NCI-H1092 (cell line): ENCODE data around the gene PLP1.
"Not testable (repeated sequence)": the region's sequence is repeated elsewhere in the genome, so short reads cannot be mapped to it uniquely, and the experiment has no call there.

Source experiments
- DNase-seq: peaks from one replicate; lab custom pipeline; 2025; lab: John Stamatoyannopoulos, UW

The PLP1 gene, protein sequence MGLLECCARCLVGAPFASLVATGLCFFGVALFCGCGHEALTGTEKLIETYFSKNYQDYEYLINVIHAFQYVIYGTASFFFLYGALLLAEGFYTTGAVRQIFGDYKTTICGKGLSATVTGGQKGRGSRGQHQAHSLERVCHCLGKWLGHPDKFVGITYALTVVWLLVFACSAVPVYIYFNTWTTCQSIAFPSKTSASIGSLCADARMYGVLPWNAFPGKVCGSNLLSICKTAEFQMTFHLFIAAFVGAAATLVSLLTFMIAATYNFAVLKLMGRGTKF

DNA sequence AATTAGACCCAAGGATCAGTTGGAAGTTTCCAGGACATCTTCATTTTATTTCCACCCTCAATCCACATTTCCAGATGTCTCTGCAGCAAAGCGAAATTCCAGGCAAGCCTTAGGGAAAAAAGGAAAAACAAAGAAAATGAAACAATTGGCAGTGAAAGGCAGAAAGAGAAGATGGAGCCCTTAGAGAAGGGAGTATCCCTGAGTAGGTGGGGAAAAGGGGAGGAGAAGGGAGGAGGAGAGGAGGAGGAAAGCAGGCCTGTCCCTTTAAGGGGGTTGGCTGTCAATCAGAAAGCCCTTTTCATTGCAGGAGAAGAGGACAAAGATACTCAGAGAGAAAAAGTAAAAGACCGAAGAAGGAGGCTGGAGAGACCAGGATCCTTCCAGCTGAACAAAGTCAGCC is at the start of gene PLP1:
Gene PLP1, plus strand, starts transcription at position 295 of the 400 bp plus-strand sequence. CDS start 156 bp downstream, outside the sequence.
- no peak for DNase-seq

DNA sequence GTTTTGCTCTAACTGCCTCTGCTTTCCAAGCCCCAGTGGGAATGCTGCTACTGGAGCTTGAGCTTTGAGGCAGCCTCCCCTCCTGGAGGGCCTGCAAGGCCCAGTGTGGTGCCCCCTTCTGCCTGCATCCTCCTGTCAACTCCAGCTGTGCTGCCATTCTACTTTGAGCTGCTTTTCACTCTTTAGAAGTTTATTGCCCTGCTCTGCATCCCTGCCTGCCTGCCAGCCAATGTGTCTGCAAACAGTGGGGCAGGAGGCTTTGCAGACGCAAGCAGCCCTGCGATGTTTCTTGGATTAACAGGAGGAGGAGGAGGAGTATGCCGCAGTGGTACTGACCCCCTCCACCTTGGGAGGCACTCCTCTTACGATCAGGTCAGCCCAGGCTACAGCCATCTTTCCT is 49.5 kb upstream of the PLP1 start:
- DNase-seq: no peak

DNA sequence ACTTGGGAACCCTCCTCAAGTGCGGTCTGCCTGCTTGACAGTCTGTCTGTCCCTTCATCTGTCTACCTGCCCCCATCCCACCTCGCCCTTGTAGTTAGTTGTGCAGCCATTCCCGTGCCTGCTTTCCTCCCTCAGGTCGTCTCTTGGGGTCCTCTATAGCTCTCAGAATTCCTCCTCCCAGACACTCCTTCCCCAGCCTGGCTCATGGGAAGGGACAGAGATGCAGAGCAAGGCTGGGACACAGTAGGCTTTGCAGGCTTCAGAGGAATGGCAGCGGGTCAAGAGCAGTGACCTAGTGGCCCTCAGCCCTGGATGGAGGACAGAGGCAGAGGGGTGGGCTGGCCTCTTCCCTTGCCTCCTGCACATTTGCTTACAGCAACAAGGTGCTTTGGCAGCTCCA is 47.6 kb upstream of the PLP1 start:
- no peak for DNase-seq

DNA sequence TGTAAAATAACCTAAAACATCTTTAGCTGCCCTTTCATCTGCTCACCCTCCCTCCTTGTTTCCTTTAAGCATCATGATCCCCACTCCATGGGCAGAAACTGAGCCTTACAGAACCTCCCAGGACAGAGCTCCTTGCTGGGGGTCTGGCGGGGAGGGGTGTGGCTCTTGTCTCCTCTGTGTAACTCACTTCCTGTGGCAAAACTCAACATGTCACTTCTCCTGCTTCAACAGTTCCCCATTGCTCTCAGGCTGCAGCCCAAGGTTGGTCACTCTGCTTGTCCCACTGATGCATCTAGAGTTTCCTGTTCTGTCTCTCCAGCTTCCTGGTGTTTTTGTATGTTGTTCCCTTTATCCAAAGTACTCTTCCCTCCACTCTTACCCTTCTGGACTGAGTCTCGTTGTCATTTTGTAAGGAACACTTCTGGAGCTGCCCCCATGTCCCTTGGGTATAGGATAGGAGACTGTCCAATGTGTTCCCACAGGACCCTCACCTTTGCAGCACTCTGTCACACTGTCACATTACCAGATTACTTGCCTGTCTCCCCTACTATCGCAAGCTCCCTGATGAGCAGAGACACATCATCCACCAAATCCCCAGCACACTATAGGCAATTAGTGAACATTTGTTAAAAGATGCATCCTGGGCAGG is 46.4 kb upstream of the PLP1 start:
- DNase-seq: no peak

DNA sequence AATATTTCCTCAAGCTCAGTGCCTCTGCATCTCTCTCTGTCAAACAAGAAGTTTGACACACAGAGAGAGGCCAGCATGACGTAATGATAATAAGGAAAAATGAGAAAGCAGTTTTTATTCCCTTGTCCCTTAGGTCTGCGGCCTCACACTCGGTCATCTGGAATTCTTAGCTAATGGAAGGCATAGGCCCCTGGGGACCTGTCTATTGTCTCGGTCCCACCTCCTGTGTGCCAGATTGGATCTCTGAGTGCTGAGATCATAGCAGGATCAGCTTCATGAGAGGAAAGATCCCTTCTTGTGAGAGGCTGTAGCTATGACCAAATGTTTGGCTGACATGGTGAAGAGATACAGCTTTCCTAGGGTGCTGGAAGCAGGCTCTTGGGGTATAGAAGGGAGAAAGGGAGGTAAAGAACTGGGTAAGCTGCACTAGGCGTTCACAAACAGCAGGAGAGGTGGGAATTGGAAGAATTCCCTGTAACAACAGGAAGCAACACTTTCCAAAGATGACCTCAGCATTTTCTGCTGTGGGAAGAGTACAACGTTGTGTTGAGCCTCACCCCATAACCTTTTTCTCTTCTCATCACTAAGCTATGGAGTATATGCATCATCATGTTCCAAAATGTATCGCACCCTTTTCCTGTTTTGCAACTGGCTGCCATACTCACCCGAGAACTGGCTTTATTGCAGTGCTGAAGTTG is 45.7 kb upstream of the PLP1 start:
- no peak for DNase-seq

DNA sequence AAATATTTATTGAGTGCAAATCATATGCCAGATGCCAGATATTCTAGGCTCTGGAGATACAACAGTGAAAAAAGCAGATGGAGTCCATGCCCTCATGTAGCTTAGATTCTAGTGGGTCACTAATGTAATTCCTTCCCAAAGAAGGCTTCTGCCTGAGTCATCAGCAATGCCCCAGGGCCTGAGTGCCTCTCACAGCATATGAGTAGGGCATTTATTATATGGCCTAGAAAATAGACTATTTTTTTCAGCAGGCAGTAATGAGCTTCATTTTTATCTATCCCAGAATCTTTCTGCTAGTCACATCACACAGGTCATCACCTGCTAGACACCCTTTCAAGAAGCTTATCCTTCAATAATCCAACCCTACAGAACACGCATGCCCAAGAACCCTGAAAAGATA is 43.6 kb upstream of the PLP1 start:
- DNase-seq: no peak

DNA sequence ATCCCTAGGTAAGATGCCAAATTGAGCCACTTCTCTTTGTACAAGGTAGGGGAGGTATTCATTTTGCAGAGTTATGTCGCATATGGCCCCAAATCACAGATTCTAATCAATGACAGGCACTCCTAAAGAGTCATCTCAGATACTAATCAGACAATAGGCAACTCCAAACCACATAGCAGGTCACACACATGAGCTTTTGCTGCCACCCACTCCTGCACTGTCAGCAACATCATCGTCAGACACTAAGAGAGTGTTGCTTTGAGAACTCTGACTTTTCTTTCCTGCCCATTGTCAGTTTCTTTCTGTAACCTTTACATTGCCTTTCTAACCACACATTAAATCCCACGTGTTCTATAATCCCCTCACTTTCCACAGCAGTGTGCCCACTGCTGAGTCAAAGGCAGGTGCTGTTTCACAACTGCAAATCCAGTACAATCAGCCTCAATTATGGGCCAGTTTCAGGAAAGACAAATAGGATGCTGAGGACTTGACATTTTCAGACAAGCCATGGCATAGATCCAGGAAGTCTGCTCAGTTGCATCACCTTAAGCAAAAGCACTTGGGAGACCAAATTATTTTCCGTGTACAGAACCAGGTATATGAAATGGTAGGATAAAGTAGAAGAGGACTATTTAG is 42.4 kb upstream of the PLP1 start:
- no peak for DNase-seq

DNA sequence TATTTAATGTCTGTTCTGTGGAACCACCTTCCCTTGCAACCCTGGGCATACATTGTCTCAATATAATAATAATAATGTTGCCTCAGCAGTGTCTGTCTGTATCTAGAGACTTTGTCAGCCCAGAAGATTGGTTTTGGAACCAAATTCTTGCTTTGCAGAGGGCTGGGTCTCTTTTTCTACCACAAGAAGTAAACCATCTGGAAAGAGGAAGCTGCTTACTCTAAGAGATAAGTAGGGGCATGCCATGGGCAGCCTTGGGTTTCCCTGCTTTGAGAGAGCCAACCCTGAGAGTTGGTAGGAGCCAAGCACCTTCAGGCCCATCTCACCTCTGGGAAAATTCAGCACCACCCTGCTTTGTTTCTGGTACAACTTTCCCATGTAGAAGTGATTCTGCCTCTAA is 38.9 kb upstream of the PLP1 start:
- no peak for DNase-seq

DNA sequence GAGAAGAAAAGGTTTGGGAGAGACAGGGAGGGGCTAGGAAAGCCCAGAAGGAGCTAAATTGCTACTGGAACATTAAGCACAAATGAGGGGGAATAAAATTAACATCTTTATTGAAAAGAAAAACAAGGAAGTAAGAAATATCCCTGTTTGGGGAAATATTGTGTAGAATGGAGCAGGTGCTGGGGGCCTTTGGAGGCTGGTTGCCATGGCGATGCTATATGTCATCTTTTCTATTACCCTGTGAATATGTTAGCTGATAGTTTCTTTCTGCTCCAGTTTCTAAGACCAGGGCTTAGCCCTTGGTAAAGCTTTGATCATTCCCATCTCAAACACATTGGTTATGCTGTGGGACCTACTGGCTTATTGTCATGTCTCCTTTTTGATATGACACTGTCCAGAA is 37.2 kb upstream of the PLP1 start:
- DNase-seq: no peak

DNA sequence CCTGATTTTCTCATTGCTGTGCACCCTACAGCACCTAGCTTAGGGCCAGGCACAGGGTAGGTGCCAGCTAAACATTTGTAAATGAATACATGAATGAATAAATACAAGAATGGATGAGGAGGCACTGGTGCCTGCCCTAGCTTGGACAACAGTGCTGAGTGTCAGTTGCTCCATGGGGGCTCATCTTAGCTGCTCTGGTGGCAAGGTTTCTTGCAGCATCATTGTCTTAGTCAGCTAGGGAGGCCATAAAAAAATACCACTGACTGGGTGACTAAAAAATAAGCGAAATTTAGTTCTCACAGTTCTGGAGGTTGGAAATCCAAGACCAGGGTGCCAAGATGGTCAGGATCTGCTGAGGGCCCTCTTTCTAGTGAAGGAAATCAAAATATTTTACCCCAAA is 34.8 kb upstream of the PLP1 start:
- DNase-seq: no peak

DNA sequence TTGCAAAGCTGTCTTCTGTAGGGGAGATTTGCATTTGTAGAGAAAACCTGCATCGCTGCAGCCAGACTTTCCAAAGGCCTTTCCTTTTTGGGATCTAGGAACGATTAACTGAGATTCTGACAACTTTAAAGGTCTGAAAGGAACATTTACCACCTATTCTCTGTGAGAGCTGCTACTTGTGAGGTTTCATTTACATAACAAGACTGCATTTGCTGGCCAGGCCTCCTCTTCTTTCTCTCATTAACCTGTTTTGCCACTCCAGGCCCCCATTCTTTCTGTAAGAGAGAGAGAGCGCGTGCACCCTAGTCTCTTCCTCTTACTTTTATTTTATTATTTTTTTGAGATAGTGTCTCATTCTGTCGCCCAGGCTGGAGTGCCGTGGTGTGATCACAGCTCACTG is 34.3 kb upstream of the PLP1 start:
- DNase-seq: no peak

DNA sequence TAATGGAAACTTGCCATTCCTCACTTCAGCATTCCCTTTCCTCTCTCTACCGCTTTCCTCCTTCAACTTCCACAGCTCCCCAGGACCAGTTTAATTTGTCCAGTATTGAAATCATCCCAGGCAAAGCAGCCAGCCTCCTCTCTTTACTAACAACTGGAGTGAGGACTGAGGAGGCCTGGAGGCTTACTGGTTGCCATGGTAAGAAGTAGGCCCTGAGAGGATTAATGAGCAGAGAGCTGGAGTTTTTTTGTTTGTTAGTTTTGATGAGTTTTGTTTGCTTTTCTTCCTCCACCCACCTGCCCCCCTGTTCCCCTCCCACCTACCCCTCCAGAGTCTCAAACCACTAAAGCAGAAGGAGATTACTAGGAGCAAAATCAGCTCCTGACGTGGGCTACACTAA is 29.5 kb upstream of the PLP1 start:
- no peak for DNase-seq

DNA sequence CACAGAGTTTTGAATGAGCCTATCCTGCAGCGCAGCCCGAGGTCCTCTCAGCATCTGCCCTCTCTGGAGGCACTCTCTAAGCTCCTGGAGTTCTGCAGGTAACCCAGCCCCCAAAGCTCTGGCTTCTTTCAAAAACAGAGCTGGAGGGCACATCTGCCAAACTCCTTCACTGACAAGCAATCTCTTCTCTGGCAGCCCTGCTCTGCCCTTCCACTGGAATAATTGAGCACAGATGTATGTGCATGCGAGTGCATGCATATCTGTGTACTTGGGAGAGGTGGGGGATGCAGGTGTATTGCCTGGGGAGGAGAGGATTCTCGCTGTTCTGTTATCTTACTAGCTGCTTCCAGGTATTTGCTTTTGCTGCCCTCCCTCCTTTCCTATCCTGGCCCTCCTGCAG is 22.2 kb upstream of the PLP1 start:
- DNase-seq: no peak

DNA sequence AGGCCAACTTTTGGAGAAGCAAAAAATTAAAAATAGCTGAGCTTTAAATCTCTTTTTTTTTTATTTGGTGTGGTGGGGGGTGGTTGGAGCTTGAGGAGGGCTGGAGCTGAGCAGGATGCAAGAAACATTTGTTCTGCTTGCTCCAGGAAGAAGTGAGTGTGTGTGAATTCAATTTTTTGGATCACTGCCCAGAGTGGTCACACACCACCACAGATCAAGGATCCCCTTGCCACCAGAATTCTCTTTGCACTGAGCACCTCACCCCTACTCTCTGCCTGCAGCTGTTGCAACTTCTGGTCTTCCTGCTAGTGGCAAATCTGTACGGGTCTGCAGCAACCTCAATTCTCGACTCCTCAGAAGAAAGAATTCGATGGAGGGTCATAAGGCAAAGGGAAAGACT is 19.9 kb upstream of the PLP1 start:
- DNase-seq: no peak

DNA sequence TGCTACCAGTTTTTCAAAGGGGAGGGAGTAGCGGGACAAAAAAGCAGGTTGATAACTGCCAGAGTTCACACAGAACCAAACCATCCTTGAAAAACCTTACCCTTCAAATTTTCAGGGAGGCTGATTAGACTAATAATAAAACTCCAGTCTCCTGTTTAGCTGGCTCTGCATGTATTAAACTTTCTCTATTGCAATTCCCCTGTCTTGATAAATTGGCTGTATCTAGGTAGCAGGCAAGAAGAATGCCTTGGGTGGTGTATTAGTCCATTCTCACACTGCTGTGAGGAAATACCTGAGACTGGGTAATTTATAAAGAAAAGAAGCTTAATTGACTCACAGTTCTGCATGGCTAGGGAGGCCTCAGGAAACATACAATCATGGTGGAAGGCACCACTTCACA is 18.1 kb upstream of the PLP1 start:
- DNase-seq: no peak

DNA sequence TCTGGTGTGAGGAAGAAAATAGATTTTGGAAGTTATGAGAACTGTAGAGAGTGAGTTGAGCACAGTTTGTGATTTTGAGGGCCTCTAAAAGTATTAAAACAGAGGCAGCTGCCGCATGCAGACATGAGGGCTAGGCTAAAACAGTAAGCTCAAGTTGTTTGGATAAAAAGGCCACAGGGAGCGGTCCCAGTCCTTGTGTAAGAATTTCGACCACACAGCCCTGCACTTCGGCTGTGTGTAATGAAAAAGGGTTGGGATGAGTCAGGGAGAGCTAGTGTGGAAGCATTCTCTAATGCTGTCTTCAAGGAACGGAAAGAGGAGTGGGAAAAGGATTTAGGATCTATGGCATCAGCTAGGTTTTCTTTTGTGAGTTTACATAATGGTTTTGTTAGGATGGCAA is 13.1 kb upstream of the PLP1 start:
- DNase-seq: not testable (repeated sequence)

DNA sequence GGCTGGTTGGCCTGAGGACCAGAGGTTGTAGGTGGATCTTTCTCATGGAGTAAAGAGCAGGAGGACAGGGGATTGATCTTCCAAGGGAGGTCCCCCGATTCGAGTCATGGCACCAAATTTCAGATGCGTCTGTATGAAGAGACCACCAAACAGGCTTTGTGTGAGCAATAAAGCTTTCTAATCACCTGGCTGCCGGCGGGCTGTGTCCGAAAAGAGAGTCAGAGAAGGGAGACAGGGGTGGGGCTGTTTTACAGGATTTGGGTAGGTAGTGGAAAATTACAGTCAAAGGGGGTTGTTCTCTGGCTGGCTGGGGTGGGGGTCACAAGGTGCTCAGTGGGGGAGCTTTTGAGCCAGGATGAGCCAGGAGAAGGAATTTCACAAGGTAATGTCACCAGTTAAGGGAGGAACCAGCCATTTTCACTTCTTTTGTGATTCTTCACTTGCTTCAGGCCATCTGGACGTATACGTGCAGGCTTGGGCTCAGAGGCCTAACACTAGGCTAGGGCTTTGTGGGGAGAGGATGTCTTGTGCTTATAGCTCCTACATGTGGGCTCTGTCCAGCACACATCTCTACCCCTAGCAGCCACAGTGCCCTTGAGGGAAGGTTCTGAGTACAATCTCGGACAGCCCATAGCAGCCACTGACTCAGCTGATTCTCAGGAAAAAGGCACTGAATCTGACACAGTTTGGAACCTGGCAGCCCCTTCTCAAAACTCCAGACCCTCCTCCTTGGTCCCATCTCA is 9.7 kb upstream of the PLP1 start:
- DNase-seq: not testable (repeated sequence)

DNA sequence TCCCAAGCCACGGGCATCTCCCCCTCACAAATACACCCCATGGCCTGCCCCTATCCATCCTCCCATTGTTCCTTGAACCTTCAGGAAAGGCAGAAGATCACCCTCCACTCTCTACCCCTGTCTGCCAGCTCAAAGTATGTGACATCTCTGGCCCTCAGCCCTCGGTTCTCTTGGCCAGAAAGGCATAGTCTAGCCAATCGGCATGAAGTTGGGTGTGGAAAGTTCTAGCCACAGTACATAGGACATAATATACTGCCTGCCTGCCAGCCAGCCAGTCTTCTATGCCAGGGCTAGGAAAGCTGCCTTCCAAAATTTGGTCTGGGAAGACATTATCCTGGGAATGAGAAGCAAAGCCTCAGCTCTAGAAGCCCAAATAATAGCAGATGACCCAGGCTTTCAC is 3.2 kb upstream of the PLP1 start:
- DNase-seq: no peak

DNA sequence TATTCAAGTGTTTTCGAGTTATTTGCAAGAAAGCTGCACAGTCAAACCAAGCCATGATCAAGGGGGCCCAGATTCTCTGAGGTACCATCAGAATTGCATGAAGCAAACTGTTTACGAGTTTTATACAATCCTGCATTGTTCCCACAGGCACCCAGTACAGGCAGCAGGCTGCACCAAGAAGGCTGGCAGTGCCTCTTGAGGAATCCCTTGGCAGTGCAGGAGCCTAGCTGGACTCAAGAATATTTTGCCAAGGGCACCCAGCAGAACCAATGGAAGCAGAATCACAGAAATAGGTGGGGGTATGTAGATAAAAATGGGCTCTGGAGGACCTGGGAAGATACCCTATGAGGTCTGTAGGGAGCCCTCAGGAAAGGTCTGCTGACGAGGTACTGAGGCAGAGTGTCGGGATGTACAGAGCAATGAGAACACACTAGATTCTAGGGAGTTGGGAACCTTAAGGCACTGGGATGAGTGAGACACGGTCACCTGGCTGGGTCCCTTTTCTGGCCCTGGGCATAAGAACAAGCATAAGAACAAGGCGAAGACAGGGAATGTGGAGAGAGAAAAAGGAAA is 2.5 kb upstream of the PLP1 start:
- DNase-seq: peak; percentile 9

DNA sequence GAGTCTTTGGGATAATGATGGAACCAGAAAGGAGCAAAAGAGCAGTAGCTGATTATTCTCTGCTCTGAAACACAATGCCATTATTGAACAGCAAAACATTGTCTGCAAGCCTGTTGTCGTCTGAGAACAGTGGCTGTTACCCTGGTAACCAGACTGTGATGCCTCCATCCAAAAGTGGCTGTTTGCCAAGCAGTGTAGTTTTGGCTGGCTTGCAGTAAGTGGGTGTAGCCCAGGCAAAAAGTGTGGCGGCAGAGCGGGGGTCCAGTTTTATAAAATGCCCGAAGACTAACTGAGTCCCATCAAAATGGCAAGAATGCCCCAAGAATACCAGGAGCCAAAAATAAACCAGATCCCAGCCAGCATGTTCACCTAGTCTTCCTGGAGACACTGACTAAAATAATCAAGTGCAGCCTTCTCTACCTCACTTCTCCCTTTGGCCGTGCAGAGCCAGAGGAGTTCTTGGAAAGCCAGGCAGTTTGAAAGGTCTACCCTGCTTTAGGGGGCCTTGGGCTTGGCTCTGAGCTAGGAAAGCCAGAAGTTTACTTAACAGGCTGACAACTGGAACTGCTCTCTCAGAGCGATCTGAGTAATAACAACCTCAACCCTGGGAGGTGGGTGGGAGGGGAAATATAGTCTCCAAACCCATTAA is 2.6 kb downstream of the PLP1 start:
- DNase-seq: peak; percentile 41

DNA sequence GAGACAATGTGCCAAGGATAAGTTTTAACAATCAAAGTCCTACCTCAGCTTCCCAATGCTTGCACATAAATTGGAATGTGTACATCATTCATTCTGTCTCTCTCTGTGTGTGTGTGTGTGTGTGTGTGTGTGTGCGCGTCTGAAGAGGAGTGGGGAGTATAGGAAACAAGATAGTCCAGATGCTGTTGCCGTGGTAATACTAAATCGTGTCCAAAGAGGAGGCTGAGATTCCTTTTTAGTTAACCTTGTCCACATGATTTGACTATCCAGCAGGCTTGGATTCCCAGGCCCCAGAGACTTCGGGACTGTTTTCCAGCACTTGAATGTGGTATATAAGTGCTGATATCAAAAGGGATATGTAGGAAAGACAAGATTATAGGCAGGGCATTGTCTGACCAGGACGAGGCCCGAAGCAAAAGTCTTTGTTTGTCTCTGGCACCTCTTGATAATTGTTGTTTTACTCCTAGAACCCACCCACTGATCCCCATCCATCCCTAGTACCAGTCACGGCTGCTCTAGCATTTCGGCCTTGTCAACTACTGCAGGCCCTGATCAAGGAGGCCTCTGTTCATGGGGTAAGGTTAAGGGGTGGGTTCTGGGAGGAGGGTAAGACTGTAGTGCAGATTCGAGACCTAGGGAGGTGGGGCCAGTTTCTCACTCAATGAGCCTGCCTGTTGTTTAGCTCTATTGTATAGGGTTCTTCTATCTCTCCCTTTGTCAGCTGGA is 3.9 kb downstream of the PLP1 start:
- DNase-seq: no peak
